ENCODE measurements around the gene ZNF117. TPM values are rescaled to one million over a fixed set of nuclear protein-coding genes. Genes with fewer than 3 reads are reported as not detected.

Gene ZNF117
- total RNA-seq, 1 experiment from 2014 or later: 9.9 TPM

Other genes with a start within 250 kb of the ZNF117 start
- 9.1 and 11.3 TPM in 2 replicates for gene ZNF138, start 196.6 kb downstream of the ZNF117 start, total RNA-seq (2014; rRNA removed)
- gene ZNF273, start 87.8 kb downstream of the ZNF117 start, total RNA-seq (2014; rRNA removed): 8.7 and 9.6 TPM in 2 replicates
- 13.7 and 19.3 TPM in 2 replicates for gene ERV3-1, start 15.7 kb upstream of the ZNF117 start, total RNA-seq (2014; rRNA removed)

All from LHCN-M2 (cell line).